SK-N-MC (cell line): Measurements from ENCODE around the gene METTL6.

ENCODE experiments used
- EZH2 ChIP-seq: fragments of 200-600 bp; sonication (generic); IDR thresholded peaks from one replicate; pipeline ENCODE4 v1.6.1; 2017; ENCODE audit warnings: antibody characterized with exemption
- FOXP2 ChIP-seq: optimal IDR thresholded peaks from 2 replicates; pipeline ENCODE3; 2011; ENCODE audit warnings: mild to moderate bottlenecking, moderate library complexity; ENCODE audit not compliant: insufficient read depth; ENCODE audit errors: extremely low read length, control extremely low read depth
- POLR2AphosphoS5 ChIP-seq: IDR thresholded peaks from 2 replicates; pipeline ENCODE4 v1.6.1; 2012; ENCODE audit warnings: mild to moderate bottlenecking, low read depth, low read length, borderline replicate concordance

- no peak for TF ChIP-seq POLR2AphosphoS5
- TF ChIP-seq EZH2, result no peak
- no peak for TF ChIP-seq FOXP2
These were observed 65.7 kb downstream of the METTL6 start for GRCh38 chr3:15361494-15362214.
